GM12878 (cell line): ENCODE data around the gene ZNF334. TPM values are rescaled to one million over a fixed set of nuclear protein-coding genes. Genes with fewer than 3 reads are reported as not detected.

ENCODE experiments used
- ATAC-seq: fragments of 200-7000 bp; cut with Tn5 transposase; 3 replicates; pipeline ENCODE4 v1.9.1; 2020; ENCODE audit warnings: mild to moderate bottlenecking, moderate library complexity
- BruUV-seq: library from RNA; stranded (reverse); fragments of 400-500 nt; replicated peaks from 2 replicates; lab custom pipeline; 2021; lab: Mats Ljungman, UMichigan
- CTCF ChIA-PET: fragments of 300-600 bp; sonication (Branson Sonifier 250); formaldehyde crosslinking; extraction: SDS; loops from one replicate; lab custom pipeline; 2021; ENCODE audit warnings: inconsistent platforms; lab: Yijun Ruan, JAX
- POLR2A ChIA-PET: fragments of 350-600 bp; formaldehyde crosslinking; extraction: SDS; loops from one replicate; lab custom pipeline; 2021; ENCODE audit warnings: inconsistent platforms; lab: Charles Lee
- RAD21 ChIA-PET: fragments of 300-600 bp; sonication (Branson Sonifier 250); formaldehyde crosslinking; loops from one replicate; lab custom pipeline; 2023; ENCODE audit warnings: antibody characterized with exemption; ENCODE audit not compliant: unreplicated experiment; lab: Charles Lee
- SMC1A ChIA-PET: fragments of 300-600 bp; sonication (Branson Sonifier 250); formaldehyde crosslinking; loops from one replicate; lab custom pipeline; 2023; ENCODE audit not compliant: unreplicated experiment, uncharacterized antibody; lab: Charles Lee
- DNase-seq: peaks from one replicate; pipeline ENCODE4 v3.0.0-alpha.2; 2011; ENCODE audit warnings: low read depth, low spot score
- FAIRE-seq: peaks from 3 replicates; lab custom pipeline; 2011; peaks lifted over from hg19 to GRCh38; lab: Jason Lieb, UNC
- H2AFZ ChIP-seq: 2 replicates; pipeline ENCODE4 v1.6.0; 2011; ENCODE audit warnings: low read depth, low read length, control low read depth; ENCODE audit not compliant: control insufficient read depth
- H3K27ac ChIP-seq: 2 replicates; pipeline ENCODE4 v1.5.1; 2011; ENCODE audit warnings: control low read depth; ENCODE audit not compliant: control insufficient read depth, insufficient read depth
- H3K27me3 ChIP-seq, 2 experiments: replicated peaks in 1 of 2; 2 replicates each; pipeline versions ENCODE4 v1.6.0 to v1.6.1; 2011; ENCODE audit warnings: low read length in 1 of 2; ENCODE audit not compliant: control insufficient read depth in 2 of 2, insufficient read depth in 2 of 2
- H3K36me3 ChIP-seq, 2 experiments: 2 replicates each; pipeline ENCODE4 v1.5.1; 2011; ENCODE audit warnings: low read length in 1 of 2; ENCODE audit not compliant: control insufficient read depth in 2 of 2, insufficient read depth in 2 of 2
- H3K4me1 ChIP-seq: 2 replicates; pipeline ENCODE4 v1.6.1; 2011; ENCODE audit warnings: mild to moderate bottlenecking, low read length, moderate library complexity, mixed read lengths; ENCODE audit not compliant: control insufficient read depth, insufficient read depth
- H3K4me2 ChIP-seq: 2 replicates; pipeline ENCODE4 v1.6.0; 2011; ENCODE audit warnings: control low read depth; ENCODE audit not compliant: control insufficient read depth, insufficient read depth
- H3K4me3 ChIP-seq: fragments of 200-600 bp; sonication (generic); 2 replicates; pipeline ENCODE4 v1.5.1; 2016
- H3K79me2 ChIP-seq: 2 replicates; pipeline ENCODE4 v1.6.0; 2011; ENCODE audit warnings: low read length; ENCODE audit not compliant: control insufficient read depth, insufficient read depth
- H3K9ac ChIP-seq: 2 replicates; pipeline ENCODE4 v1.8.0; 2011; ENCODE audit warnings: low read length, control low read depth, mixed read lengths; ENCODE audit not compliant: control insufficient read depth, insufficient read depth
- H3K9me3 ChIP-seq: replicated peaks from 3 replicates; pipeline ENCODE4 v1.5.1; 2011; ENCODE audit warnings: mild to moderate bottlenecking, low read length; ENCODE audit not compliant: control insufficient read depth, insufficient read depth
- H4K20me1 ChIP-seq: 2 replicates; pipeline ENCODE4 v1.6.0; 2011; ENCODE audit not compliant: control insufficient read depth, insufficient read depth
- CTCF ChIP-seq, 3 experiments: IDR thresholded peaks in 2 of 3; conservative IDR thresholded peaks in 1 of 3; 2 replicates each; pipeline ENCODE4 v1.5.1; 2011; ENCODE audit warnings: low read depth in 3 of 3, low read length in 3 of 3, mild to moderate bottlenecking in 3 of 3, control low read depth in 2 of 3, moderate library complexity in 2 of 3, inconsistent platforms in 1 of 3, mixed read lengths in 1 of 3; ENCODE audit not compliant: control insufficient read depth in 2 of 3, insufficient read depth in 1 of 3; ENCODE audit errors: extremely low read depth in 1 of 3
- ELK1 ChIP-seq: IDR thresholded peaks from 2 replicates; pipeline ENCODE4 v1.6.1; 2012; ENCODE audit warnings: low read depth, low read length, improper control_type of control experiment
- ESRRA ChIP-seq: IDR thresholded peaks from 2 replicates; pipeline ENCODE4 v1.6.1; 2012; ENCODE audit warnings: mild to moderate bottlenecking, low read length, improper control_type of control experiment
- IKZF2 ChIP-seq, 2 experiments: fragments of 450-650 bp; IDR thresholded peaks; 2 replicates each; pipeline ENCODE4 v1.6.1; 2017; ENCODE audit warnings: mild to moderate bottlenecking in 2 of 2, moderate library complexity in 2 of 2
- POLR2AphosphoS5 ChIP-seq: IDR thresholded peaks from 2 replicates; pipeline ENCODE4 v1.6.1; 2011; ENCODE audit warnings: mild to moderate bottlenecking, low read length, inconsistent platforms
- ZBTB33 ChIP-seq: fragments of 450-650 bp; IDR thresholded peaks from 2 replicates; pipeline ENCODE4 v1.6.1; 2017; ENCODE audit warnings: mild to moderate bottlenecking
- ZNF217 ChIP-seq: fragments of 450-650 bp; IDR thresholded peaks from 2 replicates; pipeline ENCODE4 v1.6.1; 2017; ENCODE audit warnings: antibody characterized with exemption, mild to moderate bottlenecking
- WGBS: methylation state at CpG from one replicate; pipeline ENCODE4 v1.1.6; 2016; ENCODE audit warnings: low lambda C conversion rate; ENCODE audit not compliant: insufficient replicate concordance, insufficient coverage; ENCODE audit errors: missing lambda C conversion rate; 5-methylcytosine and 5-hydroxymethylcytosine counted together
- in situ Hi-C: fragments of 300-500 bp; cut with MboI; formaldehyde crosslinking; loops from 9 replicates; pipeline ENCODE4 v1.14.3; 2018; ENCODE audit warnings: mixed read lengths
- intact Hi-C: fragments of 100-400 bp; cut with micrococcal nuclease; formaldehyde crosslinking; loops from one replicate; pipeline ENCODE4 v1.14.2; 2022; ENCODE audit not compliant: unreplicated experiment
- polyA plus RNA-seq, 11 experiments: library from polyadenylated mRNA; depleted of rRNA in 4 of 11; unstranded in 6 of 11; stranded (reverse) in 5 of 11; fragments of >200 nt; fragmentation: Nextera tagmentation in 4 of 11; fragmentation: Illumina TruSeq in 1 of 11; extraction: Ambion mirVana in 4 of 11; extraction: Trizol in 1 of 11; gene quantifications; 1 replicate in 1 of 11; 2 replicates in 10 of 11; pipeline versions ENCODE4 v1.2.1 to v1.2.3, GENCODE V29; 2011 to 2016; ENCODE audit warnings: inconsistent platforms in 2 of 11, missing spikeins in 2 of 11, low read depth in 1 of 11
- total RNA-seq, 4 experiments: library from RNA; depleted of rRNA in 3 of 4; stranded (reverse); fragments of >200 nt in 3 of 4; fragmentation: Illumina TruSeq in 1 of 4; extraction: Trizol in 1 of 4; gene quantifications; 2 replicates each; pipeline versions ENCODE4 v1.2.1 to v1.2.3, GENCODE V29; 2013 to 2021

ZNF334 gene
- total and polyA plus RNA-seq, 10 of the 15 experiments (the other 5 are each of a cell fraction or from before 2014, with no cell fraction given) = 0.08 to 2.0 (median 1.2) TPM

GRCh38 chr20:46541229-46541935, 28.0 kb upstream of the ZNF334 start (continued):
- TF ChIP-seq ZBTB33 (no peak), POLR2AphosphoS5 (no peak), ZNF217 (no peak), ELK1 (no peak), ESRRA (no peak)
- TF ChIP-seq, all 136 proteins: peak for 0

- CTCF ChIA-PET = no interaction called here
- no peak overlapping the region for H3K4me2 ChIP-seq
- WGBS = 63% methylated on average over 2 of the region's 2 CpGs
- H2AFZ ChIP-seq = no peak overlapping the region
- H3K27ac ChIP-seq = no peak overlapping the region
- FAIRE-seq = no peak
- POLR2A ChIA-PET = no interaction called here
- in situ Hi-C loops = no loop called here
- TF ChIP-seq IKZF2 (IDR thresholded peaks at IDR 0.05) = no peak
- no peak for TF ChIP-seq ZBTB33
- peak in 1 of 3 experiments; percentile 6; a peak in 1 of 6 replicates for TF ChIP-seq CTCF (IDR thresholded peaks at IDR 0.05 in 2 of 3, conservative IDR thresholded peaks at IDR 0.05 in 1 of 3; ENCODE audit: control insufficient read depth in 2 of 3, extremely low read depth in 1 of 3, insufficient read depth in 1 of 3, low read depth in 3 of 3, low read length in 3 of 3)
- TF ChIP-seq, all 136 proteins: peak for 1
- no peak overlapping the region for H3K9ac ChIP-seq
- H3K36me3 ChIP-seq = no peaks in the 10 kb centered on the region
- no peaks in the 10 kb centered on the region for H3K79me2 ChIP-seq
- intact Hi-C loops = no loop called here
- DNase-seq (no peak), ATAC-seq (no peak)
- RAD21 ChIA-PET = no interaction called here
- BruUV-seq = no TSS peak
- H3K4me1 ChIP-seq = no peaks in the 10 kb centered on the region
- H3K9me3 ChIP-seq = no peaks in the 10 kb centered on the region; the same call in 2 of the 3 replicates
- no peaks in the 10 kb centered on the region for H4K20me1 ChIP-seq
- SMC1A ChIA-PET = interaction anchor here (1.7 kb wide), 1 partner anchor 17 kb away, joined by 4 read pairs; no protein-coding TSS in a partner anchor
- no peak overlapping the region for H3K4me3 ChIP-seq
- H3K27me3 ChIP-seq = peaks cover 0 to 3% of the 10 kb centered on the region in 2 experiments; a peak in 3 of 4 replicates
These were observed 25.8 kb upstream of the ZNF334 start for GRCh38 chr20:46539113-46539512.
